Measurements from ENCODE around the gene FDX1.

Gene FDX1

GRCh38 chr11:110467556-110467955 is 37.8 kb downstream of the FDX1 start:
- no peak for DNase-seq (ENCODE audit: low read depth in 2 of 2)

GRCh38 chr11:110468121-110468520 is 38.4 kb downstream of the FDX1 start:
- no peak for DNase-seq (ENCODE audit: low read depth in 2 of 2)

GRCh38 chr11:110469127-110469526 is 39.4 kb downstream of the FDX1 start:
- no peak for DNase-seq (ENCODE audit: low read depth in 2 of 2)

- no peak for DNase-seq (ENCODE audit: low read depth in 2 of 2)
Observed at GRCh38 chr11:110470716-110471115, 41.0 kb downstream of the FDX1 start.

- no peak for DNase-seq (ENCODE audit: low read depth in 2 of 2)
Observed at GRCh38 chr11:110471371-110471770, 41.6 kb downstream of the FDX1 start.

GRCh38 chr11:110472858-110473257 is 43.1 kb downstream of the FDX1 start:
- no peak for DNase-seq (ENCODE audit: low read depth in 2 of 2)

- no peak for DNase-seq (ENCODE audit: low read depth in 2 of 2)
Observed at GRCh38 chr11:110473706-110474105, 44.0 kb downstream of the FDX1 start.

- no peak for DNase-seq (ENCODE audit: low read depth in 2 of 2)
Observed at GRCh38 chr11:110474578-110474977, 44.8 kb downstream of the FDX1 start.

GRCh38 chr11:110475671-110476070 is 45.9 kb downstream of the FDX1 start:
- DNase-seq (ENCODE audit: low read depth in 2 of 2) = no peak

GRCh38 chr11:110478410-110478809 is 48.7 kb downstream of the FDX1 start:
- no peak for DNase-seq (ENCODE audit: low read depth in 2 of 2)

GRCh38 chr11:110479108-110480101 is 49.7 kb downstream of the FDX1 start:
- no peak for DNase-seq (ENCODE audit: low read depth in 2 of 2)

GRCh38 chr11:110481523-110481922 is 51.8 kb downstream of the FDX1 start:
- no peak for DNase-seq (ENCODE audit: low read depth in 2 of 2)

- no peak for DNase-seq (ENCODE audit: low read depth in 2 of 2)
Observed at GRCh38 chr11:110486156-110486555, 56.4 kb downstream of the FDX1 start.

- no peak for DNase-seq (ENCODE audit: low read depth in 2 of 2)
Observed at GRCh38 chr11:110488446-110488845, 58.7 kb downstream of the FDX1 start.

GRCh38 chr11:110490886-110491285 is 61.1 kb downstream of the FDX1 start:
- no peak for DNase-seq (ENCODE audit: low read depth in 2 of 2)

- DNase-seq (ENCODE audit: low read depth in 2 of 2) = no peak
Observed at GRCh38 chr11:110491577-110492320, 62.0 kb downstream of the FDX1 start.

- no peak for DNase-seq (ENCODE audit: low read depth in 2 of 2)
Observed at GRCh38 chr11:110492321-110492685, 62.6 kb downstream of the FDX1 start.

- DNase-seq (ENCODE audit: low read depth in 2 of 2) = no peak
Observed at GRCh38 chr11:110493346-110493745, 63.6 kb downstream of the FDX1 start.

GRCh38 chr11:110497231-110497978 is 67.7 kb downstream of the FDX1 start:
- no peak for DNase-seq (ENCODE audit: low read depth in 2 of 2)

GRCh38 chr11:110501428-110501827 is 71.7 kb downstream of the FDX1 start:
- no peak for DNase-seq (ENCODE audit: low read depth in 2 of 2)

- no peak for DNase-seq (ENCODE audit: low read depth in 2 of 2)
Observed at GRCh38 chr11:110505528-110506284, 76.0 kb downstream of the FDX1 start.

Data from stimulated activated CD4-positive, alpha-beta T cell treated with anti-CD3 and anti-CD28 coated beads, Interleukin-12 subunit alpha, Interleukin-12 subunit beta, amount 100 ng/mL, for 24 hours (primary cell).